CD4-positive, alpha-beta T cell treated with Interferon gamma for 1 hour (primary cell): ENCODE data around the gene ACP1.

Source experiments
- DNase-seq: peaks from one replicate; pipeline ENCODE4 v3.0.0-alpha.2; 2020

Gene ACP1

GRCh38 chr2:256094-256493, 8.7 kb upstream of the ACP1 start:
- DNase-seq: no peak

GRCh38 chr2:257429-257828, 7.3 kb upstream of the ACP1 start:
- no peak for DNase-seq

- DNase-seq: no peak
Observed at GRCh38 chr2:257842-258241, 6.9 kb upstream of the ACP1 start.

DNA sequence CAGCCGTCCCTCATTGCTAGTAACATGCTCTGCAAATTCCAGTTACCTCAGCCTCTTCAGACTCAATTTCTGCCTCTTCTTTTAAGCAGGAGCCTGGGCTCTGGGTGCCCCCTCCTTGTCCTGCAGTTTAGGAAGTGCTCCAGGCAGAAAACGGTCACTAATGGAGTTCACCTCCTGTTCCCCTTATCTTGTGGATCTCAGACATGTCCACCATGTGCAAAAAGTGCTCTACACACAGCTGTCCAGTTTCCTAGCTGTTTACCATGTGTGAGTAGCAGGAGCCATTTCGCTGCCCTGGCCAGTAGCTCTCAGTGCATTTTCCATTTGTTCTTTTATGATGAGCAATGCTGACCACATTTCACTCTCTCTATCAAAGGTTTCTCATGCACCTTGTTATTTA, 5.8 kb upstream of the ACP1 start:
- no peak for DNase-seq

DNA sequence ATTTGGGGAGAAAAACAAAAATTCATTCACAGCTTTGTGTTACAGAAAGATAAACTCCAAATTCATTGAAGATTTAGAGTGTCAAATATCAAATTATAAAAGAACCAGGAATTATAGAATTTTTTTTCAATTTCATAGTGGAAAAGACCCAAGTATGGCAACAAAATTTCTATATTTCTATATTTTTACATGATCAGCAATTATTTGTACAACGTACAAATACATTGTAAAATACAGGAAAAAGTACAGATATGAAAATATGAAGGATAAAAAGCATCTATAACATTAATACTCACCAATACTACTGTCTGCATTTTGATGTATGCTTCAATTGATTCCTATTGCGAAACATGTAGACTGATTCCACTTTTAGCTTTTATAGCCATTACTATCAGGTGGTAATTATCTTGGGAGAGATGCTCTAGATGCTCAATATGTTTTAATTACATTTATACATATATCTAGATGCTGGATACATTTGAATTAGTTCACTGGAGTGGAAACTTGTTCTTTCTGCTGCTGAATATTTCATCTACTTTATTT, 4.9 kb upstream of the ACP1 start:
- no peak for DNase-seq

DNA sequence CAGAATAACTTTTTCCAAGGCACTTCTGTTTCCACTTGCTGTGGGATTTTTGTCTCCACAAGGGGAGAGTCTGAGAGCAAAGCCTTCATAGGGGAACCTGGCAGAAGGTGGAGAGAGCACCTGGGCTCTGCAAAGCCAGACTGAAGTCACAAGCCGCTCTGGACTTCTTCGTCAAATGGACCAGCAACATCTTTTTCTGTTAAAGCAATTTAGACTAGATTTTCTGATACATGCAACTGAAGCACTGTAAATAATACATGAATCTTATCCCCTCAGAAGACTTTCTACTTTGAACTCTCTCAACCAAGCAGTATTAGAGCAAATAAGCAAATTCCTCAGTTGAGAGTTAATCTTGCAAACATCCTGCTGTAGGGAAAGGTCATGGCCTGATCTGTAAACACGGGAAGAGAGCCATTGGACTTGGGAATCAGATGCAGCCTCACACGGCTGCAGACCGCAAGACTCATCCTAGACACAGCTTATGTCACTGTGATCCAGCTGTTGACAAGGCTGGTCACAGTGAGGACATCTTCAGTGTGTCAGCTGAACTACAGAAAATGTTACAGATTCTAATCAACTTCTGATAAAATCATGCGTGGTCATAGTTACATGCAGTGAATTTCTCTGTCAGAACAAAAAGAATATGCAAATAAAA, 4.1 kb upstream of the ACP1 start:
- no peak for DNase-seq

- DNase-seq: no peak
Observed at GRCh38 chr2:262117-262516, 2.6 kb upstream of the ACP1 start.

- DNase-seq: no peak
Observed at GRCh38 chr2:263022-263738, 1.6 kb upstream of the ACP1 start.

DNA sequence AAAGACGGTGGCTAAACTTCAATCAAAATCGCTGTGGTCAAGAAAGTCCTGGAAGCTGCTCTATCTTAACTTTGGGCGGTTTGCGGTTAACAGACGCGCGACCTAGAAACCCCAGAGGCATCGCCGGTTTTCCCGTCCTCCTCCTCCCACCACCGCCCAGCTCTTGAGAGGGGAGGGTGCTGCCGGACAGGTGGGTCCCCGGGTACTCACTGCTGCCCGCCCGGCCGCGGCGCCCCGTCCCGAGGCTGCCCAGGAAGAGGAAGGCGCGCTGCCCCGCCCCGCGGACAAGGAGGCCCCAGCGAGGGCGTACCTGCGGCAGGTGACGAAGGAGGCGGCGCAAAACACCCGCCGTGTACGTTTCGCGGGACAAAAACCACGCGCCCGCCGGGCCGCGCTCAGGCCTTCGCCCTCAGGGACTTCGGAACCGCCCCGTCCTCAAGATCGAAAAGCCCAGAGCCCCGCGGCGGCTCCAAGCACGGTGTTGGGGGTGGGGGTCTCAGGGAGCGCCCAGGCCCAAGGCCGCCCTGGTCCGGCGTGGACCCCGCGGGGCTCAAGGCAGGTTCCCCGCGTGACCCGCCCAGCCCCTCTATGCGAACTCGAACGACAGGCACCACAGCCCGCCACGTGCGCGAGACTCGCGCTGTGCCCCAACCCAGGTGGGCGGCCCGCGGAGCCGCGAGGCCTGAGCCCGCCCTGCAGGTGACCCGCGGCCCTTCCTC, 814 bp upstream of the ACP1 start, which contains the start of gene SH3YL1:
TSS of gene SH3YL1 (minus strand) at position 259 of the 719 bp plus-strand sequence. CDS start at position 211, 48 bp downstream.
- DNase-seq: peak; percentile 56

DNA sequence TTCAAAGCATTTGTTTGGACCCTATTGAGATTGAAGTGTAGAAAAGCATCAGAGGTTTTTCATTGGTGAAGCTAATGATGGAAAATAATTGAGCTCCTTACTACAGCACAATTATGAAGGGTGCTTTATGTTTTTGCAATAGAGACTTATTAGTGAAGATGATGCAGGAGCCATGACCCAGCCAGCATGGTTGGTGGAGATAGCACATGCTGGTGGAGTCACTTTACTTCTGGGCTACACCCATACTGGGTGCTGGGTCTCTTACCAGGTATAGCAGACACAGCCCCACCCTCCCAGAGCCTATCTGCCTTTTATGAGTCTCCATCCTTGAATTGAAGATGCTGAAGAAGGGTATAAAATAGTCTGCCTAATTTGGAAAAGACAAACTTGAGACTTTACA, 3.6 kb downstream of the ACP1 start:
- no peak for DNase-seq

DNA sequence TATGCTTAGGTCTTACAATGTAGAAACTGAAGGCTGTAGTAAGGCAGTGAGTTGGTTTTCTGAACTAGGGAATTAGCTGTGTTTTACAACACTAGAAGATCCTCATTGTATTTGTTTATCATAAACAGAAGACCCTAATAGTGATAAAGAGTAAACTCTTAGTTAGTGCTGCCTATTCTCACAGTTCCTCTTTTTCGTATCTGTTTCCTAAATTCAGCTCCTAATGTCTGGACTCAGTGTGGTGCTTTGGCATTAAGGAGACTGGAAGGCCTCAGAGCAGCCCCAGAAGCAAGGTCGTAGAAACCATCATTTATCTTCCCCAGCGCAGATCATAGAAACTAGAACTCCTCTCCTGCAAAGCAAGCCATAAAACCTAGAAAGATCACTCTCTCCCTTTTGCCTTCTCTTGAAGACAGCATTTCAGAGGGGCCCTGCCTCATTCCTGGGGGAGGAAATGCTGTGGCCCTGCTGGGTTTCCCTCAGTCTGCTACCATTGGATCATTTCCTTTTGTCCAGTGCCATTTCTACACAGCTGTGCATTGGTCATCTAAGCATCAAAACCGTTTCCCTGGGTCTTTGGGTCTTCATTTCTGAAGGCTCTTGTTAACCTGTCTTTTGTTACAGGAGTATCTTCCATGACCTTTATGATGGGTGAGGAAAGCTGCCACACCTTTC, 4.7 kb downstream of the ACP1 start:
- no peak for DNase-seq

GRCh38 chr2:270861-271260, 6.1 kb downstream of the ACP1 start:
- no peak for DNase-seq

DNA sequence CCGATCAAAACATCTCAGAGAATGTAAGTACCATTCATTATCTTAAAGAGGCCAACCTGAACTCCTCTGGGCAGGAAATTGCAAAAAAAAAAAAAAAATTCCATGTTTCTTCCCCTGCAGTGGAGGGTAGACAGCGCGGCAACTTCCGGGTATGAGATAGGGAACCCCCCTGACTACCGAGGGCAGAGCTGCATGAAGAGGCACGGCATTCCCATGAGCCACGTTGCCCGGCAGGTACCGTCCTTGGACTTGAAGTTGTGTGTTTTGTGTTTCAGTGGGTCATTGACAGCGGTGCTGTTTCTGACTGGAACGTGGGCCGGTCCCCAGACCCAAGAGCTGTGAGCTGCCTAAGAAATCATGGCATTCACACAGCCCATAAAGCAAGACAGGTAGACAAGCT, 7.2 kb downstream of the ACP1 start:
- DNase-seq: no peak

- no peak for DNase-seq
Observed at GRCh38 chr2:273333-273732, 8.6 kb downstream of the ACP1 start.

DNA sequence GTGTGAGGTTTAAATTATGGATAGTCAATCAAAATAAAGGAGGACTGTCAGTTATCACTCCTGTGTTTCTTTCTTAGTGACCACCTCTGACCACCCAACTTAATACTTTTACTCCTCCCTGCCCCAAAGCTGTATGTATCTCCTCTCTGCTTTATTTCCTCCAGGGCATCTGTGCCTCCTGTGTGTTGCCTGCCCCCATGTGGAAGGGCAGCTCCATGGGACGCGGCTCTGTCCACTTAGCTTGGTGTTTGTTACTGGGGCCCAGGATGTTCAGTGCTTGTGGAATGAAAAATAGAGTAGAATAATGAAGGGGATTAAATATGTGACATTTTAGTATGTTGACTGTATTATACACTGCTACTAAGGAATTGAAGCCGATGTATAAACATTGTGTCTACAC, 9.8 kb downstream of the ACP1 start:
- no peak for DNase-seq

- no peak for DNase-seq
Observed at GRCh38 chr2:275466-275865, 10.7 kb downstream of the ACP1 start.

GRCh38 chr2:278312-278926, 13.7 kb downstream of the ACP1 start:
- no peak for DNase-seq

DNA sequence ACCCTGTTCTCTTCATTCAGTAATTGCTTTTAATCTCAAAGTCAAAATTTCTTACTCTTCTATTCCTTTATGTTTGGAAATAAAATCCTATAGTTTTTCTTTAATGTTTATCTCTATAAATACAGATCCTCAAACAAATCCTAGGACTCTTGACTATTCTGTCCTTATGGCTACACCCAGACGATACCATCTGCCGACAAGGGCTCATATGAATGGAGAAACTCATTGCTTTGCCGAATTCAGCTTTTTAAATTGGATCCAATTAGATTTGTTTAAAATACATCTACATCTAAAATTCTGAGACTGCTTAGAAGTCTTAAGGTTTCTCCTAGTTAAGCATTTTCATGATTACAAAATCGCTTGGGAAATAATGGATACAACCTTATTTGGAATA, 14.2 kb downstream of the ACP1 start:
- no peak for DNase-seq

DNA sequence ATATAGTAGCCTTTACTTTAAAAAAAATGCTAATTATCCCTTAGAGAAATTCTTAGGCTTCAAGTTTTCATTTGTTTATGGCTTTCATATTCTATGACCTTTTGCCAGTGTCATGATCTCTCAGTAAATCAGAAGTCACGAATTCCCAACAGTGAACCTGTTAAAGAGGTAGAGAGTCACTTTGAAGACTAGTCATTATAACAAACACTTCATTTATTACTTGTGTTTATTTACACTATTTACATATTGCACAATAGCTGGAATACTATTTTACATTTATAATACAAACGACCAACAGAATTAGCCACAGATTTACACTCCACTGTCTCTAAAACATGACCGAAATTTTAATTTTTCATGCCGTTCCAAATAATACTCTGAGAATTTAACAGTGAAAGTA, 14.6 kb downstream of the ACP1 start:
- no peak for DNase-seq

DNA sequence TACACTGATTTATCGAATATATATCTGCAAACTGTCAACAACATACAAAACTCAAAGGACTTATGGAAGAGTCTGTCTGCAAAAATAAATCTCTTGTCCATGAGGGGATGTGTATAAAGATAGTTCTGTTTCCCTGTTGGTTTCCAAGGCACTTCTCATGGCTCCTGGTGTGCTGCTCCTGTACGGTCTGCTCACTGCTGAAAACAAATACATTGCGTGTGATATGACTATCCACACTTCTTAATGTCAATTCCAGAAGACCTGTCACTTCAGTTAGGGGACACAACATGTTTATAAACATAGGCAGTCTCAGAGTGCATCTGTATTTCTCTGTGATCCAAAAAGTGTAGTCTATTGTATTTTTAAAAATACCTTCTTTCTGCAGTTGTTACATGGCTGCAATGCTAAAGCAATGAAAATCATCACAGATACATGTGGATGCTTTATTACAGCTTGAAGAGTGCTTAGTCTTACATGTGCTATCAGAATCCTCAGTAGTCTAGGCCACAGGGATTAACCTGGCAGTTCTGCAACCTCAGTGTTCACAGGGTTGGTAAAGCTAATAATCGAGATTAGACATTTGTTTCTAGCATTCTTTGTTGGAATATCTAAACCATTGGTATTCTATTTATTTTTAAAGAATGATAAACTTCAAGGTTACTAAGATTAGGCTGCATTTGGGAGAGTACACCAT, 15.4 kb downstream of the ACP1 start:
- DNase-seq: no peak

GRCh38 chr2:280650-281110, 15.9 kb downstream of the ACP1 start:
- DNase-seq: no peak

DNA sequence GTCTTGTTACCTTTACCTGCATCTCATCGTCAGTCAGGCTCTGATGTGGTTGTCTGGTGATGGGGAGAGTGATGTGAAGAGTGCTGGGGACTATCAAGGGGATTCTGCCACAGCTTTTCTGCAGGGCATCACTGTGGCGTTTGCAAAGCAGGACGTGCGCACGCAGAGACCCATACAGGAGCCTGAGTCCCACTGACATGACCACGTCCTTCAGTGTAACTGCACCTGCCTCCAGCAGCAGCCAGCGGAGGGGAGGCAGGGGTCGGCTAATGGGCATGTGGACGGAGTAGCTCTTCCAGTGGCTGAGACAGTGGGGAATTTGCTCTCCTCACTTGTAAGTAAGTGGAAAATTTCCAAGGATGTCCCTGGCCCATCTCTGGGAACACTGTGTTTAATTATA, 16.6 kb downstream of the ACP1 start:
- DNase-seq: no peak
